Measurements from ENCODE around the gene HCFC2. TPM values are rescaled to one million over a fixed set of nuclear protein-coding genes. Genes with fewer than 3 reads are reported as not detected.

HCFC2 gene
- total and polyA plus RNA-seq, 9 of the 15 experiments (the other 6 are each of a cell fraction or from before 2014, with no cell fraction given): 1.2 to 6.5 (median 3.8) TPM

DNA sequence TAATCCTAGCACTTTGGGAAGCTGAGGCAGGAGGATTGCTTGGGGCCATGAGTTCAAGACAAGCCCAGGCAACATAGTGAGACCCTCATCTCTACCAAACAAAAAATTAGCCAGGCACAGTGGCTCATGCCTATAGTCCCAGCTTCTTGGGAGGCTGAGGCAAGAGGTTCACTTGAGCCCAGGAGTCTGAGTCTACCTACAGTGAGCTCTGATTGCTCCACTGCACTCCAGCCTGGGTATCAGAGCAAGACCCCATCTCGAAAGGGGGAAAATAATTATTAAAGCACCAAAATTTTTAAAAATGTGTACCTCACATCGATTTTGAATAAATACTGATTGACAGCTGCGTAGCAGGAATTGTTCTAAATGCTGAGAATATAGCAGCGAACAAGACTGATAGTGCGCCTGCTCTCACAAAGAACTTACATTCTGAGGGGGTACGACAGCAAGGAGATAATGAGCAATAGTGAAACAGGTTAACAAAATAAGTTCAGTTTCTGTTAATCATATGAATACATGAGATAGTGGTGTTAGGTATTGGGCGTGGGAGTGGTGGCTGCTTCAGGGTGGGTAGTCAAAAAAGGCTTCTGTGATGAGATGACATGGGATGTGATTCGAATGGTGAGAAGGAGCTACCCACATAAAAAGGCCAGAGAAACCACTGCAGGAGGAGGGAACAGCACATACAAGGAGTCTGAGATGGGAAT, 19.6 kb downstream of the HCFC2 start:
- Histone ChIP-seq H3K27ac (ENCODE audit: extremely low read depth, low read depth, low read length) (no peak overlapping the region), H3K9me1 (ENCODE audit: control insufficient read depth, insufficient read depth, low read length) (no peaks in the 10 kb centered on the region), H4K20me1 (replicated peaks; ENCODE audit: control insufficient read depth, insufficient read depth, low read length) (no peaks in the 10 kb centered on the region), H3K9me3 (replicated peaks; ENCODE audit: control insufficient read depth, insufficient read depth, low read depth, low read length) (no peaks in the 10 kb centered on the region), H3K4me2 (ENCODE audit: insufficient read depth, low read length) (no peak overlapping the region), H3K36me3 (ENCODE audit: control insufficient read depth, insufficient read depth, low read length) (peaks cover 20% of the 10 kb centered on the region; the same call in 2 of the 3 replicates), H3K4me3 (no peak overlapping the region), H3K27me3 (ENCODE audit: control insufficient read depth in 2 of 2, insufficient read depth in 2 of 2, low read length in 2 of 2) (no peaks in the 10 kb centered on the region), H3K79me2 (ENCODE audit: control insufficient read depth, insufficient read depth, low read length) (no peaks in the 10 kb centered on the region), H2AFZ (ENCODE audit: low read depth, low read length) (no peak overlapping the region), H3K4me1 (replicated peaks in 1 of 2; ENCODE audit: control insufficient read depth in 2 of 2, insufficient read depth in 2 of 2, low read length in 2 of 2) (no peaks in the 10 kb centered on the region), H3K9ac (ENCODE audit: insufficient read depth in 1 of 2, low read depth in 2 of 2, low read length in 2 of 2) (no peak overlapping the region)
- BruUV-seq (replicated peaks): no TSS peak
- ChIA-PET CTCF (ENCODE audit: low intra/inter-chr PET ratio) (no interaction called here), POLR2A (interaction anchor here (0.7 to 1.5 kb wide), 3 partner anchors 9 to 16 kb away, joined by 3 to 4 read pairs (median 4); no protein-coding TSS in a partner anchor)
- 72% methylated on average over 8 of the region's 8 CpGs for WGBS (ENCODE audit: insufficient coverage, low coverage, missing lambda C conversion rate)
- in situ Hi-C loops (cut with MboI) (no loop called here), intact Hi-C loops (cut with micrococcal nuclease) (no loop called here)
- DNase-seq (ENCODE audit: extremely low read depth in 1 of 4, low spot score in 3 of 4) (no peak), FAIRE-seq (no peak), ATAC-seq (no peak)
- no peak for TF ChIP-seq EZH2 (IDR thresholded peaks at IDR 0.05; ENCODE audit: borderline replicate concordance, low read depth, low read length)

DNA sequence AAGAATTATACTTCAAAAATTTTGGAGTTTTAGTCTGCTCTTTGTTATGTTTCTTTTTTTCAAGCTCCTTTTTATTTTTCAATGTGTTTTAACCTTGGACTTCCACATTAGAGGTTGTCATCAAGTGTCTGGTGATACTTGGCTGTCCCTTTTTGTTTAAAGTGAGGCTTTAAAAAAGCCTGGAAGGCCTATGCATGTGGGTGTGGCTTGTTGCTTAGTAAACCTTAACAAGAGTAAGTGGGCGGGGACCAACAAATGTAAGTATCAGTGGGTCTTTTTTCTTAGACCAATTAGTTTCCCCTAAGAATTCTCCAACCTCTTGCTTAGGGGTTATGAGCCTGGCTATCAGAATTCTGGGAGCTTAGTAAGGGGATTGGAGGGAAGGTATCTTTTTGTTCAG, 26.4 kb downstream of the HCFC2 start:
- no TSS peak for BruUV-seq (replicated peaks)
- Histone ChIP-seq H3K4me3 (no peak overlapping the region), H3K79me2 (ENCODE audit: control insufficient read depth, insufficient read depth, low read length) (no peaks in the 10 kb centered on the region), H3K27me3 (ENCODE audit: control insufficient read depth in 2 of 2, insufficient read depth in 2 of 2, low read length in 2 of 2) (no peaks in the 10 kb centered on the region), H3K9ac (ENCODE audit: insufficient read depth in 1 of 2, low read depth in 2 of 2, low read length in 2 of 2) (no peak overlapping the region), H4K20me1 (replicated peaks; ENCODE audit: control insufficient read depth, insufficient read depth, low read length) (no peaks in the 10 kb centered on the region), H3K27ac (ENCODE audit: extremely low read depth, low read depth, low read length) (no peak overlapping the region), H3K4me2 (ENCODE audit: insufficient read depth, low read length) (no peak overlapping the region), H3K9me3 (replicated peaks; ENCODE audit: control insufficient read depth, insufficient read depth, low read depth, low read length) (no peaks in the 10 kb centered on the region), H3K9me1 (ENCODE audit: control insufficient read depth, insufficient read depth, low read length) (no peaks in the 10 kb centered on the region), H2AFZ (ENCODE audit: low read depth, low read length) (no peak overlapping the region), H3K4me1 (replicated peaks in 1 of 2; ENCODE audit: control insufficient read depth in 2 of 2, insufficient read depth in 2 of 2, low read length in 2 of 2) (peaks cover 0 to 2% of the 10 kb centered on the region in 2 experiments; a peak in 1 of 5 replicates), H3K36me3 (ENCODE audit: control insufficient read depth, insufficient read depth, low read length) (peaks cover 17% of the 10 kb centered on the region; the same call in 2 of the 3 replicates)
- in situ Hi-C loops (cut with MboI): no loop called here
- intact Hi-C loops (cut with micrococcal nuclease): no loop called here
- CTCF ChIA-PET (ENCODE audit: low intra/inter-chr PET ratio): no interaction called here
- POLR2A ChIA-PET: interaction anchor here (0.9 to 1.2 kb wide), 2 partner anchors 9 to 10 kb away, joined by 3 read pairs; no protein-coding TSS in a partner anchor
- ATAC-seq (0 out of 3 replicates have a peak, but pooled peaks have one; percentile 50), FAIRE-seq (no peak), DNase-seq (ENCODE audit: extremely low read depth in 1 of 4, low spot score in 3 of 4) (peak in 3 of 4 experiments; percentile 15 to 20 (median 17))
- WGBS (ENCODE audit: insufficient coverage, low coverage, missing lambda C conversion rate): 87% methylated on average over 1 of the region's 1 CpG
- TF ChIP-seq, protein P1, sequence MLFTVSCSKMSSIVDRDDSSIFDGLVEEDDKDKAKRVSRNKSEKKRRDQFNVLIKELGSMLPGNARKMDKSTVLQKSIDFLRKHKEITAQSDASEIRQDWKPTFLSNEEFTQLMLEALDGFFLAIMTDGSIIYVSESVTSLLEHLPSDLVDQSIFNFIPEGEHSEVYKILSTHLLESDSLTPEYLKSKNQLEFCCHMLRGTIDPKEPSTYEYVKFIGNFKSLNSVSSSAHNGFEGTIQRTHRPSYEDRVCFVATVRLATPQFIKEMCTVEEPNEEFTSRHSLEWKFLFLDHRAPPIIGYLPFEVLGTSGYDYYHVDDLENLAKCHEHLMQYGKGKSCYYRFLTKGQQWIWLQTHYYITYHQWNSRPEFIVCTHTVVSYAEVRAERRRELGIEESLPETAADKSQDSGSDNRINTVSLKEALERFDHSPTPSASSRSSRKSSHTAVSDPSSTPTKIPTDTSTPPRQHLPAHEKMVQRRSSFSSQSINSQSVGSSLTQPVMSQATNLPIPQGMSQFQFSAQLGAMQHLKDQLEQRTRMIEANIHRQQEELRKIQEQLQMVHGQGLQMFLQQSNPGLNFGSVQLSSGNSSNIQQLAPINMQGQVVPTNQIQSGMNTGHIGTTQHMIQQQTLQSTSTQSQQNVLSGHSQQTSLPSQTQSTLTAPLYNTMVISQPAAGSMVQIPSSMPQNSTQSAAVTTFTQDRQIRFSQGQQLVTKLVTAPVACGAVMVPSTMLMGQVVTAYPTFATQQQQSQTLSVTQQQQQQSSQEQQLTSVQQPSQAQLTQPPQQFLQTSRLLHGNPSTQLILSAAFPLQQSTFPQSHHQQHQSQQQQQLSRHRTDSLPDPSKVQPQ (CRISPR knock-in tag; IDR thresholded peaks at IDR 0.05; ENCODE audit: borderline replicate concordance): no peak
- TF ChIP-seq U2AF1 (optimal IDR thresholded peaks at IDR 0.05; ENCODE audit: low read depth, low read length) (no peak), ZFP1 (CRISPR knock-in tag; IDR thresholded peaks at IDR 0.05) (no peak), GTF2E2 (tag; IDR thresholded peaks at IDR 0.05) (no peak), DPF2 (IDR thresholded peaks at IDR 0.05) (no peak), KLF1 (tag; IDR thresholded peaks at IDR 0.05) (no peak), ELF2 (CRISPR knock-in tag; IDR thresholded peaks at IDR 0.05) (no peak)
- TF ChIP-seq, protein P2, sequence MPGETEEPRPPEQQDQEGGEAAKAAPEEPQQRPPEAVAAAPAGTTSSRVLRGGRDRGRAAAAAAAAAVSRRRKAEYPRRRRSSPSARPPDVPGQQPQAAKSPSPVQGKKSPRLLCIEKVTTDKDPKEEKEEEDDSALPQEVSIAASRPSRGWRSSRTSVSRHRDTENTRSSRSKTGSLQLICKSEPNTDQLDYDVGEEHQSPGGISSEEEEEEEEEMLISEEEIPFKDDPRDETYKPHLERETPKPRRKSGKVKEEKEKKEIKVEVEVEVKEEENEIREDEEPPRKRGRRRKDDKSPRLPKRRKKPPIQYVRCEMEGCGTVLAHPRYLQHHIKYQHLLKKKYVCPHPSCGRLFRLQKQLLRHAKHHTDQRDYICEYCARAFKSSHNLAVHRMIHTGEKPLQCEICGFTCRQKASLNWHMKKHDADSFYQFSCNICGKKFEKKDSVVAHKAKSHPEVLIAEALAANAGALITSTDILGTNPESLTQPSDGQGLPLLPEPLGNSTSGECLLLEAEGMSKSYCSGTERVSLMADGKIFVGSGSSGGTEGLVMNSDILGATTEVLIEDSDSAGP (CRISPR knock-in tag; IDR thresholded peaks at IDR 0.05): no peak
- TF ChIP-seq, protein P3, sequence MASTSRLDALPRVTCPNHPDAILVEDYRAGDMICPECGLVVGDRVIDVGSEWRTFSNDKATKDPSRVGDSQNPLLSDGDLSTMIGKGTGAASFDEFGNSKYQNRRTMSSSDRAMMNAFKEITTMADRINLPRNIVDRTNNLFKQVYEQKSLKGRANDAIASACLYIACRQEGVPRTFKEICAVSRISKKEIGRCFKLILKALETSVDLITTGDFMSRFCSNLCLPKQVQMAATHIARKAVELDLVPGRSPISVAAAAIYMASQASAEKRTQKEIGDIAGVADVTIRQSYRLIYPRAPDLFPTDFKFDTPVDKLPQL (IDR thresholded peaks at IDR 0.05; ENCODE audit: extremely low read depth, insufficient read length): no peak
